Right lobe of liver (tissue), 6 donors: ENCODE data around the gene OR10V1. TPM values are rescaled to one million over a fixed set of nuclear protein-coding genes. Genes with fewer than 3 reads are reported as not detected.

Source experiments
- ATAC-seq, 4 donors: fragments of 200-7000 bp; cut with Tn5 transposase; one replicate each; pipeline ENCODE4 v1.9.1; 2020; ENCODE audit warnings: mild to moderate bottlenecking in 4 of 4, moderate library complexity in 4 of 4
- DNase-seq, 3 donors: peaks; one replicate each; pipeline ENCODE4 v3.0.0-alpha.2; 2020
- H3K27ac ChIP-seq, 3 donors: fragments of 200-600 bp; one replicate each; pipeline ENCODE4 v1.8.0; 2022
- H3K27me3 ChIP-seq, 2 donors: fragments of 200-600 bp; one replicate each; pipeline ENCODE4 v1.8.0; 2022
- H3K36me3 ChIP-seq, 4 donors: fragments of 200-600 bp; sonication (generic) in 1 of 4; one replicate each; pipeline versions ENCODE4 v1.5.1 to v1.8.0; 2017 to 2022; ENCODE audit warnings: control low read depth in 1 of 4
- H3K4me1 ChIP-seq, 4 donors: fragments of 200-600 bp; sonication (generic) in 1 of 4; one replicate each; pipeline versions ENCODE4 v1.5.1 to v1.8.0; 2017 to 2022; ENCODE audit warnings: control low read depth in 1 of 4
- H3K4me3 ChIP-seq, 3 donors: fragments of 200-600 bp; one replicate each; pipeline ENCODE4 v1.8.0; 2022
- H3K9me3 ChIP-seq, 4 donors: fragments of 200-600 bp; sonication (generic) in 1 of 4; one replicate each; pipeline versions ENCODE4 v1.5.1 to v1.8.0; 2017 to 2022; ENCODE audit warnings: control low read depth in 1 of 4
- POLR2A ChIP-seq: fragments of 450-650 bp; IDR thresholded peaks from one replicate; pipeline ENCODE4 v1.6.1; 2017; ENCODE audit warnings: antibody characterized with exemption, mild to moderate bottlenecking
- WGBS: methylation state at CpG from one replicate; pipeline ENCODE4 v1.1.6; 2018; ENCODE audit warnings: low coverage, low lambda C conversion rate; ENCODE audit not compliant: insufficient coverage; ENCODE audit errors: missing lambda C conversion rate; 5-methylcytosine and 5-hydroxymethylcytosine counted together
- intact Hi-C, 2 donors: fragments of 100-400 bp; cut with DNase I; formaldehyde crosslinking; loops; one replicate each; pipeline versions ENCODE4 v1.11.2 to v1.14.1; 2022
- total RNA-seq, 6 experiments: library from RNA; depleted of rRNA in 2 of 6; stranded (reverse); fragments of >200 nt in 2 of 6; fragmentation: NEBNext Ultra II Directional in 3 of 6; extraction: Animal tissue kit (Norgen Biotek cat#: 25700) in 3 of 6; gene quantifications; one replicate each; pipeline versions ENCODE4 v1.1.0 to v1.2.4, GENCODE V29; 2016 to 2023
- TF ChIP-seq, protein P1 (sequence below), 4 donors: fragments of 200-600 bp in 3 of 4; fragments of 450-650 bp in 1 of 4; IDR thresholded peaks; one replicate each; pipeline versions ENCODE4 v1.5.1 to v1.8.0; 2016 to 2022; ENCODE audit warnings: antibody characterized with exemption in 4 of 4, mild to moderate bottlenecking in 2 of 4
- donor health status: DM: no; HTN: yes; CAD: no.
- donor health status: DM: no; HTN: no; CAD: no.
- donor health status: DM: no; HTN: no; CAD: no.
- donor health status: DM: no; HTN: yes; CAD: no.
- donor health status: DM: no; HTN: yes; CAD: no.

The OR10V1 gene
- total RNA-seq, 6 experiments from 2014 or later: not detected

DNA sequence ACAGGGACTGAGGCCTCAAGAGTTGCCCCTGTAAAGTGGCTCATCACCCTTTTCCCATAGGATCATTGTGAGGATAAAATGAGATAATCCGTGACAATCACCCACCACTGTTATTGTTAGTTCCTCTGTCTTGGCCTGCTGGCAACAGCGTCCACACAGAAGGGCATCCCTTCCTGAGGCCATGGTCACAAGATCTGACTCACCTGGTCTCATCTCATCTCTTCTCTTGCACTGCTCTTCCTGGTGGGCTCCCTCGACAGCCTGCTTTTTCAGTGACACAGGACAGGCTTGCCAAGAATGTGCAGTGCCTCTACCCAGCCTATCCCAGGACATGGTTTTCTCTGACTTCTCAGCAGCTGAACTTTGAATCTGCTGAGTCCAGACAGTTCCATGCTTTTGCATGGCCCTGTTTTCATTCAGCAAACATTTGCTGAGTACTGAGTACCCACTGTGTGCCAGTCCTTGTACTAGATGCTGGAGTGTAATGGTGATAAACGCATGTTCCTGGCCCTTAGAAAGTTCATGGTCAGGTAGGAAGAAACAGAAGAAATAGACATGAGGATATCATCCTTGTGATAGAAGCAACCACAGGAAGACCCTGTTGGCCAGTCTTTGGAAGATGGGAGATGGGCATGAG, 44.9 kb upstream of the OR10V1 start:
- H3K27me3 ChIP-seq: no peaks in the 10 kb centered on the region
- no peak overlapping the region for H3K27ac ChIP-seq
- TF ChIP-seq POLR2A: no peak
- TF ChIP-seq, protein P1, sequence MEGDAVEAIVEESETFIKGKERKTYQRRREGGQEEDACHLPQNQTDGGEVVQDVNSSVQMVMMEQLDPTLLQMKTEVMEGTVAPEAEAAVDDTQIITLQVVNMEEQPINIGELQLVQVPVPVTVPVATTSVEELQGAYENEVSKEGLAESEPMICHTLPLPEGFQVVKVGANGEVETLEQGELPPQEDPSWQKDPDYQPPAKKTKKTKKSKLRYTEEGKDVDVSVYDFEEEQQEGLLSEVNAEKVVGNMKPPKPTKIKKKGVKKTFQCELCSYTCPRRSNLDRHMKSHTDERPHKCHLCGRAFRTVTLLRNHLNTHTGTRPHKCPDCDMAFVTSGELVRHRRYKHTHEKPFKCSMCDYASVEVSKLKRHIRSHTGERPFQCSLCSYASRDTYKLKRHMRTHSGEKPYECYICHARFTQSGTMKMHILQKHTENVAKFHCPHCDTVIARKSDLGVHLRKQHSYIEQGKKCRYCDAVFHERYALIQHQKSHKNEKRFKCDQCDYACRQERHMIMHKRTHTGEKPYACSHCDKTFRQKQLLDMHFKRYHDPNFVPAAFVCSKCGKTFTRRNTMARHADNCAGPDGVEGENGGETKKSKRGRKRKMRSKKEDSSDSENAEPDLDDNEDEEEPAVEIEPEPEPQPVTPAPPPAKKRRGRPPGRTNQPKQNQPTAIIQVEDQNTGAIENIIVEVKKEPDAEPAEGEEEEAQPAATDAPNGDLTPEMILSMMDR (IDR thresholded peaks at IDR 0.05): no peak
- intact Hi-C loops: no loop called here
- 78% methylated on average over 2 of the region's 4 CpGs for WGBS
- ATAC-seq: no peak
- H3K9me3 ChIP-seq: no peaks in the 10 kb centered on the region
- no peak overlapping the region for H3K4me3 ChIP-seq
- H3K36me3 ChIP-seq: no peaks in the 10 kb centered on the region
- no peak for DNase-seq
- no peaks in the 10 kb centered on the region for H3K4me1 ChIP-seq

DNA sequence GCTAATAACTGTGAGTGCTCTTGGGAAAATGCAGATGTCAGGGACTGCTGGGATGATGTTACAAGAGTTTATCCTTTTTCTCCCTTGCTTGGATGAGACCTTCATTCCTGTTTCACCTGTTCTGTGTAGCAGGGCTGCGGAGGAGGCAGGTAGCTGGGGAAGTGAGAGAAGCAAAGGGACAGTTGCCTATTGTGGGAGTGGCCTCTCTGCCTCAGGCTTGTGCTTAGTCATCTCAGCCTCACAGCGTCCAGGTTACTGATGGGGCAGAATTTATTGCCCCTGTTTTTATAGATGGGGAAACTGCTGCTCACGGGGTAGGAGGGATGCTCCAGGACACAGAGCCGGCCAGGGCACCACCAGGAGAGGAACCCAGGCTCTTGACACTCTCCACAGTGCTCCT, 43.2 kb upstream of the OR10V1 start:
- no peak overlapping the region for H3K4me3 ChIP-seq
- peak in 1 of 3 donors; percentile 51 for DNase-seq
- H3K27ac ChIP-seq: no peak overlapping the region
- no peaks in the 10 kb centered on the region for H3K27me3 ChIP-seq
- no peaks in the 10 kb centered on the region for H3K36me3 ChIP-seq
- peak in 1 of 4 donors; percentile 24 for ATAC-seq
- 30% methylated on average over 2 of the region's 4 CpGs for WGBS
- H3K9me3 ChIP-seq: no peaks in the 10 kb centered on the region
- intact Hi-C loops: no loop called here
- TF ChIP-seq, protein P1 (IDR thresholded peaks at IDR 0.05): no peak
- TF ChIP-seq POLR2A: no peak
- no peaks in the 10 kb centered on the region for H3K4me1 ChIP-seq

DNA sequence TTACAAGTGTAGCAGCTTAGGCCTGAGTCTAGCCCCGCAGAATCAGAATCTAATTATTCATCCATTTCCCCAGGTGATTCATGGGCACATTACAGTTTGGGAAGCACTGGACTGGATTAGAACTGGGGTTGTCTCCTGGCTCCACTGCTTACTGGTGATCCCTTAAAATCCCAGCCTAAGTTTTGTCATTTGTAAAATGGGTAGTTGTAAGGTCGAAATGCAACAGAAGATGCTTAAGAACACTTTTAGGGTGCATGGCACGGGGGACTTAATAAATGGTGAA, 42.9 kb upstream of the OR10V1 start:
- ATAC-seq (no peak), DNase-seq (no peak)
- TF ChIP-seq, protein P1 (IDR thresholded peaks at IDR 0.05): no peak
- TF ChIP-seq POLR2A: no peak
- intact Hi-C loops: no loop called here
- H3K27me3 ChIP-seq: no peaks in the 10 kb centered on the region
- peak overlapping the region in 2 of 3 donors; percentile 86 to 94 for H3K27ac ChIP-seq
- WGBS: 43% methylated on average over 3 of the region's 3 CpGs
- H3K4me3 ChIP-seq: peak overlapping the region in 1 of 3 donors; percentile 88
- no peaks in the 10 kb centered on the region for H3K4me1 ChIP-seq
- H3K9me3 ChIP-seq: no peaks in the 10 kb centered on the region
- H3K36me3 ChIP-seq: no peaks in the 10 kb centered on the region

DNA sequence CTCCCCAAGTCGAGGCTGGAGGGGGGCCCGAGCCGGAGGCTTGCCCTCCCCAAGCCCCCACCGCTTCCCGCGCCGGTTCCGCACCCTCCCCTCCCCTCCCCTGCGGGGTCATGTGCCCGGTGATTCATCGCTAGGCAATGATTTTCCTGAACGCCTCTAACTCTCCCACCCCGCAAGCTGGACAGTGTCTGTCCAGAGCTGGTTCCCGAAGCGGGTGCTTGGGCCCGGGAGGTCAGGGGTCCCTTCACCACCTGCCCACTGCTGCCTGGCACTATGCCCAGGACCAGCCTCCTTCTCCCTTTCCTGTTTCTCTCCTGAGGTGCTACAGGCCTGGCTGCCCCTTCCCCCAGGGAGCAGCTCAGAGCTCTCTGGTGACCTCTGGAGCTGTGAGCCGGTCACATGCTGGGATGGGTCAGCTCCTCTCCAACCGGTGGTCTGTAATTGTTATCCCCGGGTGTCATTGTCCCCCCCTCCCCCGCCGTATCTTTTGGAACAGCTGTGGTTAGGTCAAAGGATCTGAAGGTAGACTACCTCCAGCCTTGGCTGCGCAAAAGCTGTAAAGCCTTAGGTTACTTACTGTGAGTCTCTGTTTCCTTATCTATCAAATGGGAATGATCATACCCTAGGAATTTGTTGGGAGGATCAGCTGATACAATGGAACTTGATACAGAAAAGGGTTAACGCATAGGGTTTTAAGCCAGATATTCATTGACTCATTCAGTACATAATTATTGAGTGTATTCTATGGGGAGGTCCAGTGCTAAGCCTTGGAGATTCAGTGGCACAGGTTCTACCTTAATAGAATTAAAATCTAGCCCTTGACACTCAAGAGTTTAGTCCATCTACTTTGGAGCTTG, 42.3 kb upstream of the OR10V1 start:
- Histone ChIP-seq H3K27ac (peak overlapping the region; percentile 84 to 94 (median 86)), H3K4me3 (peak overlapping the region; percentile 84 to 88 (median 88)), H3K27me3 (no peaks in the 10 kb centered on the region), H3K4me1 (no peaks in the 10 kb centered on the region), H3K9me3 (no peaks in the 10 kb centered on the region), H3K36me3 (no peaks in the 10 kb centered on the region)
- WGBS: 17% methylated on average over 10 of the region's 23 CpGs
- TF ChIP-seq, protein P1 (IDR thresholded peaks at IDR 0.05): no peak
- TF ChIP-seq POLR2A: no peak
- peak; percentile 75 to 88 (median 85) for DNase-seq
- peak; percentile 71 to 83 (median 74) for ATAC-seq
- intact Hi-C loops: no loop called here
